Gastrocnemius medialis (tissue), 4 donors: Measurements from ENCODE around the gene TNIK.

Experiments used
- POLR2A ChIP-seq, 2 donors: fragments of 450-650 bp; IDR thresholded peaks; one replicate each; pipeline ENCODE4 v1.6.1; 2017; ENCODE audit warnings: antibody characterized with exemption in 2 of 2, mild to moderate bottlenecking in 2 of 2, moderate library complexity in 2 of 2
- TF ChIP-seq, protein P1 (sequence below), 5 experiments: fragments of 450-650 bp in 3 of 5; fragments of 200-600 bp in 2 of 5; sonication (generic) in 2 of 5; IDR thresholded peaks in 4 of 5; conservative IDR thresholded peaks in 1 of 5; 1 replicate in 4 of 5; 2 replicates in 1 of 5; pipeline ENCODE4 v1.5.1; 2016 to 2019; ENCODE audit warnings: antibody characterized with exemption in 5 of 5, mild to moderate bottlenecking in 3 of 5, moderate library complexity in 3 of 5

DNA sequence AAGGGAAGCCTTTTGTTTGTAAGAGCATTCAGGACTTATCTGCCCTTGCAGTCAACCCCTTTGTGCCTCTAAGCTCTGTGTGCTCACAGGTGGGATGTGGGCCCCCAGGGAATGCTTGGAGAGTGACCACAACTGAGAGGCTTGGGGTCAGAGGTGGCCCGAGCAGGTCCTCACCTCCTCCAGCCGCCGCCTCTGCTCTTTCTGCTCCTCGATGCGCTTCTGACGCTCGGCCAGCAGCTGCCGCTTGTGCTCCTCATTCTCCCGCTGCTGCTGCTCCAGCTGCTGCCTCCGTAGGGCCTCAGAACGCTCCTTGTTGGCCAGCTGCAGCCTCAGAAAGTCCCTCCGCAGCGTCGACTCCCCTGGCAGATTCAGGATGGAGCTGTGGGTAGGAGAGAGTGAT is 302.9 kb downstream of the TNIK start:
- TF ChIP-seq, protein P1, sequence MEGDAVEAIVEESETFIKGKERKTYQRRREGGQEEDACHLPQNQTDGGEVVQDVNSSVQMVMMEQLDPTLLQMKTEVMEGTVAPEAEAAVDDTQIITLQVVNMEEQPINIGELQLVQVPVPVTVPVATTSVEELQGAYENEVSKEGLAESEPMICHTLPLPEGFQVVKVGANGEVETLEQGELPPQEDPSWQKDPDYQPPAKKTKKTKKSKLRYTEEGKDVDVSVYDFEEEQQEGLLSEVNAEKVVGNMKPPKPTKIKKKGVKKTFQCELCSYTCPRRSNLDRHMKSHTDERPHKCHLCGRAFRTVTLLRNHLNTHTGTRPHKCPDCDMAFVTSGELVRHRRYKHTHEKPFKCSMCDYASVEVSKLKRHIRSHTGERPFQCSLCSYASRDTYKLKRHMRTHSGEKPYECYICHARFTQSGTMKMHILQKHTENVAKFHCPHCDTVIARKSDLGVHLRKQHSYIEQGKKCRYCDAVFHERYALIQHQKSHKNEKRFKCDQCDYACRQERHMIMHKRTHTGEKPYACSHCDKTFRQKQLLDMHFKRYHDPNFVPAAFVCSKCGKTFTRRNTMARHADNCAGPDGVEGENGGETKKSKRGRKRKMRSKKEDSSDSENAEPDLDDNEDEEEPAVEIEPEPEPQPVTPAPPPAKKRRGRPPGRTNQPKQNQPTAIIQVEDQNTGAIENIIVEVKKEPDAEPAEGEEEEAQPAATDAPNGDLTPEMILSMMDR (IDR thresholded peaks at IDR 0.05 in 4 of 5, conservative IDR thresholded peaks at IDR 0.05 in 1 of 5), result no peak
- TF ChIP-seq POLR2A (IDR thresholded peaks at IDR 0.05), result no peak
